Osteocyte (in vitro differentiated cells): ENCODE measurements around the gene NKIRAS2. TPM values are rescaled to one million over a fixed set of nuclear protein-coding genes. Genes with fewer than 3 reads are reported as not detected.

Experiments
- DNase-seq: peaks from one replicate; pipeline ENCODE4 v3.0.0; 2021; ENCODE audit warnings: mixed read lengths; ENCODE audit not compliant: unreplicated experiment; ENCODE audit errors: extremely low spot score
- H3K27ac Mint-ChIP-seq: one replicate; pipeline ENCODE4 v1.8.0; 2021; ENCODE audit warnings: mild to moderate bottlenecking, mixed read lengths; ENCODE audit not compliant: unreplicated experiment
- H3K27me3 Mint-ChIP-seq: one replicate; pipeline ENCODE4 v1.8.0; 2021; ENCODE audit warnings: mixed read lengths; ENCODE audit not compliant: unreplicated experiment
- H3K36me3 Mint-ChIP-seq: one replicate; pipeline ENCODE4 v1.8.0; 2021; ENCODE audit warnings: mixed read lengths; ENCODE audit not compliant: unreplicated experiment
- H3K4me1 Mint-ChIP-seq: one replicate; pipeline ENCODE4 v1.8.0; 2021; ENCODE audit warnings: mixed read lengths; ENCODE audit not compliant: unreplicated experiment
- H3K4me3 Mint-ChIP-seq: one replicate; pipeline ENCODE4 v1.8.0; 2021; ENCODE audit warnings: mild to moderate bottlenecking, moderate library complexity, mixed read lengths; ENCODE audit not compliant: unreplicated experiment
- H3K9me3 Mint-ChIP-seq: one replicate; pipeline ENCODE4 v1.8.0; 2021; ENCODE audit warnings: mixed read lengths; ENCODE audit not compliant: unreplicated experiment
- total RNA-seq: library from RNA; stranded (reverse); gene quantifications from 2 replicates; pipeline ENCODE4 v1.2.1, GENCODE V29; 2021
- TF ChIP-seq, protein P1 (sequence below): fragments of 200-600 bp; sonication (generic); IDR thresholded peaks from 2 replicates; pipeline ENCODE4 v1.5.0; 2021; ENCODE audit warnings: antibody characterized with exemption, mild to moderate bottlenecking, moderate library complexity

NKIRAS2 gene
- total RNA-seq, 1 donor from 2014 or later = 48.9 TPM

DNA sequence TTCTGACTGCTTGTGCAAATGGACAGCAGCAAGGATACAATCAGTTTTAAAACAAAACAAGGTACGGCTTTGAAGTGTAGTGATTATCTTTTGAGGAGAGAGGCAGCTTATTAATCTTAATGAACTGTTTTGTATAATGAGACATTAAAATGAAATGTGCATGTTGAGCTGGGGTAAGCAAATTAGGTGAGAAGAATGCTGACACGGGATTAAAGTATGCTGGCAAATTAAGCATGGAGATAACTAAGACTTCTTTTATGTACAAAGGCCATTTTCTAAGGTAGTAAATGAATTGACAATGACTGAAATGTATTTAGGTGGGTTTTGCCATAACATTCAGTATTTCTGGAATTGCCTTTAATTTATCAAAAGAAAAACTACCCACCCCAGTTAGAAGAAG lies 21.4 kb upstream of the NKIRAS2 start:
- Mint-ChIP-seq H3K27me3 (no peaks in the 10 kb centered on the region), H3K36me3 (peaks cover 30% of the 10 kb centered on the region), H3K4me3 (no peak overlapping the region), H3K9me3 (no peaks in the 10 kb centered on the region), H3K27ac (no peak overlapping the region), H3K4me1 (peaks cover 9% of the 10 kb centered on the region)
- TF ChIP-seq, protein P1, sequence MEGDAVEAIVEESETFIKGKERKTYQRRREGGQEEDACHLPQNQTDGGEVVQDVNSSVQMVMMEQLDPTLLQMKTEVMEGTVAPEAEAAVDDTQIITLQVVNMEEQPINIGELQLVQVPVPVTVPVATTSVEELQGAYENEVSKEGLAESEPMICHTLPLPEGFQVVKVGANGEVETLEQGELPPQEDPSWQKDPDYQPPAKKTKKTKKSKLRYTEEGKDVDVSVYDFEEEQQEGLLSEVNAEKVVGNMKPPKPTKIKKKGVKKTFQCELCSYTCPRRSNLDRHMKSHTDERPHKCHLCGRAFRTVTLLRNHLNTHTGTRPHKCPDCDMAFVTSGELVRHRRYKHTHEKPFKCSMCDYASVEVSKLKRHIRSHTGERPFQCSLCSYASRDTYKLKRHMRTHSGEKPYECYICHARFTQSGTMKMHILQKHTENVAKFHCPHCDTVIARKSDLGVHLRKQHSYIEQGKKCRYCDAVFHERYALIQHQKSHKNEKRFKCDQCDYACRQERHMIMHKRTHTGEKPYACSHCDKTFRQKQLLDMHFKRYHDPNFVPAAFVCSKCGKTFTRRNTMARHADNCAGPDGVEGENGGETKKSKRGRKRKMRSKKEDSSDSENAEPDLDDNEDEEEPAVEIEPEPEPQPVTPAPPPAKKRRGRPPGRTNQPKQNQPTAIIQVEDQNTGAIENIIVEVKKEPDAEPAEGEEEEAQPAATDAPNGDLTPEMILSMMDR = no peak
- DNase-seq = no peak

DNA sequence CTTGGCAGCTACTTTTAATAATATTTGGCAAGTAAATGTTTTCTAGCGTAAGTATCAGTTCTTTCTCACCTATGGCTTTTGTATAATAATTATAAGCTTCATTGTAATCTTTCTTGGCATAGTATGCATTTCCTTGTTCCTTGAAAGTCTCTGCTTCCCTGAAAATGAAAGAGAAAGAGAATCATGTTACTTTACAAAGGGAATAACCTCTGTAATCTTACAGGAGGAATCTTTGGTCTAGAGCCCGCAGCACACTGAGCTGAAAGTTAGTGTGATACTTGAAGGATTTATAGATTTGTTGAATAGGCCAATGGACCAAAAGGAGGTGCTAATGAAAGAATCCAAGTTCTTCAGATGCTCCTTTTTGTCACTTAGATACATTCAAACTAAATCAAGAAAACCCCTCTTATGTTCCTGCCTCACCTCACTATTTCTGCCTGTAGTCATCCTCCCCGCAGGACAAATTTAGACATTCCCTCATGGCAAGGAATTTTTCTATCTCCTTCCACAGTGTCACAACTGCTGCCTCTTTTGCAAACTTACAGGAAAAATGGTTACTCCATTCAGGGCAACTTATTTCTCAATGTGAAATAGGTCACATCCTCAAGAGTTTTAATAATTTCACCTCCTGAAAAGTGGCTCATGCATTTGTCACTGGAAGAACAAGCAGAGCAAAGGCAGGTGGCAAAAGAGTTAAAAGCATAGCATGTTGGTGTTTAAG lies 19.3 kb upstream of the NKIRAS2 start:
- Mint-ChIP-seq H3K4me1 (peaks cover 16% of the 10 kb centered on the region), H3K36me3 (peaks cover 19% of the 10 kb centered on the region), H3K4me3 (no peak overlapping the region), H3K27ac (peak overlapping the region; percentile 28), H3K9me3 (no peaks in the 10 kb centered on the region), H3K27me3 (no peaks in the 10 kb centered on the region)
- no peak for DNase-seq
- TF ChIP-seq, protein P1 = no peak

DNA sequence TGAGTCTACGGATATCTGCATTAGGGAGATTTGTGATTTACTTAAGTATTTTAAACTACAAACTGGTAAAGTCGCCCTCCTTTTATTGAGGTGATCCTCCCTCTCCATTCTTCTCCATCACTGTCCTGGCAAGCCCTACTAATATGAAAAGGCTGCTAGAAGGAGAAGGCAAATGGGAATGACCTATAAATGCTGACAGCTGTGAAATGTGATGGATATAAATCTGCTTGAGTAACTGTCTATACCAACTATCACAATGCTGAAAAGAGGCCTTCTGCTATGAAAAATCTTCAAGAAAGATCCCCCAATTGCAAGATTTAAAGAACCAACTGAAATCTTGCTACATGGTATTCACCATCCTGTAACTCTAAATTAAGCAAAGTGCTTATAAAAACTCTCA lies 18.2 kb upstream of the NKIRAS2 start:
- H3K9me3 Mint-ChIP-seq = no peaks in the 10 kb centered on the region
- peaks cover 10% of the 10 kb centered on the region for H3K36me3 Mint-ChIP-seq
- H3K27ac Mint-ChIP-seq = no peak overlapping the region
- H3K4me3 Mint-ChIP-seq = no peak overlapping the region
- TF ChIP-seq, protein P1 = no peak
- no peak for DNase-seq
- H3K27me3 Mint-ChIP-seq = no peaks in the 10 kb centered on the region
- peaks cover 16% of the 10 kb centered on the region for H3K4me1 Mint-ChIP-seq

DNA sequence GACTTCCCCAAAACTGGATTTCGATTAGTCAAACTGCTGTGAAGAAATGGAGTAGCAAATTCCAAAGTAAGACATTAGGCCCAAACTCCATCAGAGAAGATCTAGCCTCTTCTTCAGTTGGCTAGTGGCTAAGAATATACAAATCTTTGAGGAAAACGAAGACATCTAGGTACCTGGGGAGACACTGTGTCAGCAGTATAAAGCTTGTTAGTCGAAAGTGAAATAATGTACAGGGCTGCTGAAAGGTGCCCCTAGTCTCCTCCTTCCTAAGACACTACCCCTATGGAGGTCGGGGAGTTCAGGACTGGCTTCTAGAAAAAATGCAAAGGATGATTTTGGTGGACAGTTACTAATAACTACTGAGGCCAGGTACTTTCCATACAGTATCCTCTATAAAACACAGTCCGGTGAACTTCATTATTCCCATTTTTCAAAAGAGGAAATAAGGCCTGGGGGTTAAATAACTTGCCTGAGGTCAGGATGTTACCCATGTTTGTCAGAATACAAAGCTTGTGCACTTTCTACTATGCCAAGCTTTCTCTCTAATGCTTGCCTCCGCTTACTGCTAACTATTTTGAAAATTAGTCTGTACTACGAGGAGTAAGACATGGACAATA lies 17.6 kb upstream of the NKIRAS2 start:
- no peak overlapping the region for H3K27ac Mint-ChIP-seq
- peaks cover 9% of the 10 kb centered on the region for H3K36me3 Mint-ChIP-seq
- DNase-seq = no peak
- no peaks in the 10 kb centered on the region for H3K27me3 Mint-ChIP-seq
- H3K4me1 Mint-ChIP-seq = peaks cover 19% of the 10 kb centered on the region
- TF ChIP-seq, protein P1 = no peak
- no peaks in the 10 kb centered on the region for H3K9me3 Mint-ChIP-seq
- H3K4me3 Mint-ChIP-seq = no peak overlapping the region

DNA sequence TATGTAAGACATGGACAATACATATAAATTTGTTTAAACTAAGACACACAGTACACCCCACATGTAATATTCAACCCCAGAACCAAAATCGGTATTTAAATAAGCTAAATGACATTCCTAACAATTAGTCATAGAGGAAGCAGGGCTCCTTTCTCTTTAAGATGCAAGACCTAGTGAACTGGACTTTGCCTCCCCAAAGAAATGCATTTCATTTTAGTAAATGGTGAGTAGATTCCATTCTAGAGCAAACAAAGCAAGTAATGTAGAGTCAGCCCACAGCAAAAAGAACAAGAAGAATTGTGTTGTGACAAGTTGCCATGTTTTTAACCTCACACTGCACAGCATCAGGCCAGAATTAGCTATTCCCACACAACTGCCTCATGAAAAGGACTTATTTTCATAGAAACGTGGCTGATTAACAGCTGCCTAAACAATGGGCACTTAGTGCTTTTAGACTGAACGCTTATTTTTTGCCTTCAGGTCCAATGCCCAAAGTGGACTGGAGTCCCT lies 17.0 kb upstream of the NKIRAS2 start:
- H3K4me1 Mint-ChIP-seq = peaks cover 20% of the 10 kb centered on the region
- DNase-seq = no peak
- H3K27me3 Mint-ChIP-seq = no peaks in the 10 kb centered on the region
- TF ChIP-seq, protein P1 = no peak
- H3K27ac Mint-ChIP-seq = no peak overlapping the region
- H3K4me3 Mint-ChIP-seq = no peak overlapping the region
- no peaks in the 10 kb centered on the region for H3K9me3 Mint-ChIP-seq
- peaks cover 10% of the 10 kb centered on the region for H3K36me3 Mint-ChIP-seq
